HL-60 (cell line): ENCODE measurements around the gene ANKRA2.

Experiments
- DNase-seq, 2 experiments: peaks; one replicate each; pipeline ENCODE4 v3.0.0-alpha.2; 2010 to 2020; ENCODE audit warnings: low read depth in 1 of 2, low spot score in 1 of 2
- H3K27ac ChIP-seq: fragments of 250-450 bp; sonication (Bioruptor Pico); replicated peaks from 2 replicates; pipeline ENCODE4 v1.5.1; 2020; ENCODE audit warnings: mild to moderate bottlenecking, moderate library complexity
- H3K27me3 ChIP-seq: fragments of 250-450 bp; sonication (Bioruptor Pico); 2 replicates; pipeline ENCODE4 v1.5.1; 2021; ENCODE audit warnings: mild to moderate bottlenecking, moderate library complexity; ENCODE audit not compliant: insufficient read depth, poor library complexity, severe bottlenecking
- H3K4me3 ChIP-seq: replicated peaks from 2 replicates; pipeline ENCODE4 v1.5.1; 2011; ENCODE audit warnings: mild to moderate bottlenecking, control low read depth, low read length; ENCODE audit not compliant: insufficient read depth
- CTCF ChIP-seq: IDR thresholded peaks from one replicate; pipeline ENCODE4 v1.5.1; 2011; ENCODE audit warnings: low read length, control low read depth, inconsistent platforms; ENCODE audit not compliant: insufficient read depth
- GABPA ChIP-seq: IDR thresholded peaks from 2 replicates; pipeline ENCODE4 v1.6.1; 2012; ENCODE audit warnings: low read depth
- POLR2AphosphoS5 ChIP-seq: IDR thresholded peaks from 2 replicates; pipeline ENCODE4 v1.6.1; 2012; ENCODE audit warnings: low read depth
- REST ChIP-seq: IDR thresholded peaks from 2 replicates; pipeline ENCODE4 v1.6.1; 2012; ENCODE audit warnings: low read depth; ENCODE audit not compliant: insufficient replicate concordance
- SPI1 ChIP-seq: IDR thresholded peaks from 2 replicates; pipeline ENCODE4 v1.6.1; 2012; ENCODE audit warnings: low read depth, mild to moderate bottlenecking, borderline replicate concordance

ANKRA2 gene

GRCh38 chr5:73558950-73559349 is 6.5 kb downstream of the ANKRA2 start:
- Histone ChIP-seq H3K27me3 (no peaks in the 10 kb centered on the region), H3K4me3 (no peak overlapping the region), H3K27ac (no peak overlapping the region)
- DNase-seq, result no peak
- TF ChIP-seq GABPA, result no peak
- TF ChIP-seq CTCF, result no peak
- no peak for TF ChIP-seq SPI1
- TF ChIP-seq REST, result no peak
- TF ChIP-seq POLR2AphosphoS5, result no peak

- Histone ChIP-seq H3K4me3 (no peak overlapping the region), H3K27me3 (no peaks in the 10 kb centered on the region), H3K27ac (no peak overlapping the region)
- no peak for DNase-seq
- TF ChIP-seq POLR2AphosphoS5, result no peak
- no peak for TF ChIP-seq CTCF
- TF ChIP-seq GABPA, result no peak
- no peak for TF ChIP-seq SPI1
- no peak for TF ChIP-seq REST
Observed at GRCh38 chr5:73552642-73553041, 12.8 kb downstream of the ANKRA2 start.

- no peak overlapping the region for H3K27ac ChIP-seq
- H3K27me3 ChIP-seq, result no peaks in the 10 kb centered on the region
- DNase-seq, result no peak
- no peak for TF ChIP-seq POLR2AphosphoS5
- no peak overlapping the region for H3K4me3 ChIP-seq
Observed at GRCh38 chr5:73550016-73550415, 15.4 kb downstream of the ANKRA2 start.

GRCh38 chr5:73545403-73545779 is 20.0 kb downstream of the ANKRA2 start:
- no peak for TF ChIP-seq GABPA
- no peak for TF ChIP-seq POLR2AphosphoS5
- TF ChIP-seq CTCF, result no peak
- no peak for TF ChIP-seq REST
- TF ChIP-seq SPI1, result no peak

More at GRCh38 chr5:73545403-73545779, 20.0 kb downstream of the ANKRA2 start:
- Histone ChIP-seq H3K27ac (no peak overlapping the region), H3K4me3 (no peak overlapping the region), H3K27me3 (no peaks in the 10 kb centered on the region)
- DNase-seq, result no peak
